T-helper 9 cell (primary cell): ENCODE results near the gene NFIA.

Source experiments
- DNase-seq: peaks from one replicate; pipeline ENCODE4 v3.0.0-alpha.2; 2020

Gene NFIA

DNA sequence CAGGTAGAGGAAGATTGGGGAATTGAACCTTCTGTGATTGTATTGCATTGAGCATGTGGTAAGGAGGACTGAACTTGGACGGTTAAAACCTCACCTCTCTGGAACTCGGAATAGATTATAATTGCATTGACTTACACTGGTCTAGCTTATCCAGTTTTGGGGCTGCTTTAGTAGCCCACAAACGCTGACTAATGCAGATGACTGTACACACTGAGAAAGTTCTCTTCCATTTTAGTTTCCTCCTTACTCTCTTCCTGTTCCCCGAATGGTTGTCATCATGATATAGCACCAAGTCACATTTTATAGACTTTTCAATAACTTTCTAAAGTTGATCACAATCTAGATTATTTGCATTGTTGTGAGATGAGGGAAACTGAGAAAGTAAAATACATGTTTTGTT is 78.2 kb downstream of the NFIA start:
- no peak for DNase-seq

DNA sequence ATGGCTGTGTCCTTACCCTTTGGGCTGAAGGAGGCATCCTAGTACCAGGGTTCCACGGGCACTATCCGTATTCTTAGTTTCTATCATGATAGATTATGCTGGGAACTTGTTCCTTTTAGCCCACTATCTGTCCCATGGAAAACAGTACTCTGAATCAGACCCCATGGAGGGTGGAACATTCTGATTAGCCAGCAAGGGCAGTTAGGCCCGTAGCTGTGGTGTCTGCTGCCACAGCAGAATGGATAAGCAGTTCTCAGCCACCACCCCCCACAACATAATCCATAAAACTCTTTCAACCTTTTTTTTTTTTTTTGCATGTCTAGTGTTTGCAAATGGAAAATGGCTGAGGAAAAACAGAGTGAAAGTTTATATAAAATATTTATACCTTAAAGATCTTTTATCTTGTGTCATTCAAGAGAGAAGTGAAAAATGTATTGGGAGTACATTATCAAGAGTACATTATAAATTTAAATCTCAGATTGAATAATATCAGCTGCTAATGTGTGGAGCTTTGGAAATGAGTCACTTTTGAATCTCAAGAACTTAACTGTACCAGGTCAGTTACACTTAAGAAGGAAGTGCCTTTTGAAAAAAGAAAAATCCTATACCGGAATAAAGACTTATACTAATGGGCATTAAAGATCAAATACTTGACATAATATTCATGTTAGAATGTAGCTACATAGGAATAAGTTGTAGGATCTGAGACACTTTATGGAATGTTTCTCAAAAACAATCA is 80.3 kb downstream of the NFIA start:
- DNase-seq: no peak

GRCh38 chr1:61163355-61163754 is 81.0 kb downstream of the NFIA start:
- DNase-seq: no peak

DNA sequence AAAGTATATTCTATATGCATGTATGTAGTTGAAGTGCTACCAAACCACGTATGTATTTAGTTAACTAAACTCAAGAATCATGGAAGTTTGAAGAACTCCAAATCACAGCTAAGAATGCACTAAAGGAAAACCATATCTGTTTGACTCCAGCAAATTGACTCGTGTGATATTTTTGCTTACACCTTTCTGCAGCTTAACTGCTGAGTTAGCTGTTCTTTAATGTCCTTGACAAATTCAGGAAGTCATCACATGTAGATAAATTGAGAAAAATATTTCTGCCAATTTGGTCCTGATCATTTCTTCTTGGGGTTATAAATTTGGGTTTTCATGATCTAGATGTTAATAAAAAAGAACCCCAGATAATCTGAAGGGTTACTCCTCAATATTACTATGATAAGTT is 83.0 kb downstream of the NFIA start:
- DNase-seq: no peak

DNA sequence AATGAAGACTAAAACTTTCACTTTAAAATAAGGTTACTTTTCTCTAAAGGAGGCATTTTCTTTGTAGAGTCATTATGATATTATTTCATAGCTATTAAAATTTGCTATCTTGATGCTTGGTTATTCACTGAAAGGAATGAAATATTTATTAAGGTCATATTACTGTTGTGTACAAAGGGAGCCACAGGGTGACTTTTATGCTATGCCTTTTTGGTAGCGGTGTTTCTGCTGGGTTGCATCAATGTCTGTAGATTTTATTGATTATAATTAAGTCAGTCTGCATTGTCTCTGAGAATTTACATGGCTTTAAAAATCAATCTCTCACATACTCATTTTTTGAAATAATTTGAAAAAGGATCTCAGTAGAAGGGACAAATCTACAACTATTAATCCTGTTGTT is 84.9 kb downstream of the NFIA start:
- no peak for DNase-seq

DNA sequence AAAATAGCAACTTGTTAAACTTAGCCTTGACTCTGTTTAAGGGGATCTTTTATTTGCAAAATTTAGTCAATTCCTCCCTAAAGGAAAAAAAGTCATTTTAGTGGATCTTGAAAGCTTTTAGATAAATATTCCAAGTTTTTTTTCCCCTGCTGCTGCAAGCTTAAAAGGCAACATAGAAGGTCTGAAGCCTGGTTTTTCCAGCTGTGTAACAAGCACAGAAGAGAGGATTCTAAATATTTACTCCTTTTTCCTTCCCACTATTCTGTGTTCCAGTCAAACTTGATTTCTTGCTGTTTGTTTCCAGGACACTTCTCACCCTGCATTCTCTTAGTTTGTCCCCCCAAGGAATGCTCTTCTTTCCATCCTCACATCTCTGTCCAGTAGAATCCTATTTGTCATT is 86.7 kb downstream of the NFIA start:
- DNase-seq: no peak

DNA sequence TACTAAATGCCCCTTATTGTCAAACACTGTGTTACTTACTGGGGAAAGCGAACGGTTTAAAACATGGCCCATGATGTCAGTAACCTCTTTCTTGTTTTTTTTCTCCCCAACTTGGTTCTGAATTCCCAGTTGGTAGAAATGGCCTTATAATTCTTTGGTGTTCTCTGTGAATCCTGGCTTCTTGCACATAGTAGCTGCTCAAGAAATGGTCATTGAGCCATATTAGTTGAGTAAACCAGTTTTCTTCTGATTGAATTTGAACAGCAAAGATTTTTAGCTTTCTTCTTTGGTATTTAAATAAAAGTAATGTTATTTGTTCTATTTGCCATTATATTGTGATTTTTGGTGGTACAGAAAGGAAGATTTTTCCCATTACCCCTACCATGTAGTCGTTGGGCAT is 87.3 kb downstream of the NFIA start:
- DNase-seq: no peak

DNA sequence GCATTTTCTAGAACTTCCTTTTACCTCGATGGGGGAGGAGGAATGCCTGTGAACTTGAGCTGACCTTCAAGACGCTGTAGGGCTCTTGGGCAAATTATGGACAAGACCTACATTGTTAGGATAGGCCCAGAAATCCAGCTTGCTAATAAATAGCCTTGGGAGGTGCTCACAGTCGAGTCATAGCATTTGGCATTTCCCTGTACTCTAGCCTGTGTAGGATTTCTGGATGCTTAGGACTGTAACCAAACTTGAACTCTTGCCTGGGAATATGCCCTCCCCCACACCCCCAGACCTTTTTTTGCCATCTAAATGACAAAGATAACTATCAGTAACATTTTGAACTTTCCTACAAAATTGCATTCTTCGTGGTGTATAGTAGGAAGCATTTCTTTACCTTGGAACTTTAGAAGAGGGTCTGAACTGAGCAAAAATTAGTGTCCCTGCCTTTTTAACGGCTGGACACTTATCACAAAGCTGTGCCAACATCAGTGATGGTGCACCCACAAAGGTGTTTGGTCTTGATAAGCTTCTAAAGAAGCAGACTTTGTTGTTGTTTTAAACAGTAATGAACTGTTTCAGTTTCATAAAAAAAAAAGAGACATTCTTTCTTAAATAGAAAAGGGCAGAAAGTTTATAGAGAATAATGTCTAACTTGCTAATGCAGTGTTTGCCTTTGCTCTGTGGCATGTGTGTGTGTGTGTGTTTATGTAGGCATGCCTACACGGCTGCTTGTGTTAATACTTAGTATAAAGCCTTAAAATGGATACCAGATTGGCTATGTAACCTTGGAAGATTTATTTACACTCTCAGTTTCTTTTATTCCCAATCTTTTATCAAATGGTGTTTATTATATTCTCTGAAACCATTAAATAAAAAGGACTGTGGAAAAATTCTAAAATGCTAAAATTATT is 88.2 kb downstream of the NFIA start:
- DNase-seq: no peak

DNA sequence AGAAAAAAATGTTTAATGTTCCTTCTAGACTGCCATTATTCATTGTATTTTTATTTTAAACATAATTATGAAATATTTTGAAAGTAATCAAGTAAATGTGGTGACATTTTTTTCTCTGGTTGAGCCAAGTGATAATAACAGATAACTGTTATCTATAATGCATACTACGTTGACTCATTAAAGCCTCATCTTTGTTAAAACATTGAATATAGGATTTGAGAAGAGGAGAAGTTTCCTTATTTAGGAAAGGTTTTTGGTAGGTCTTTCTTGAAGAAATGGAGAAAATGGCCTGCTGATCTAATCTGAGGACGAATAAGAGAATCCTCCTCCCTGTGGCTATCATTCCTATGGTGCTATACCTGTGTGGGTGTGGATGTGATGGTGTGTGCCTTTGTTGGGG is 89.0 kb downstream of the NFIA start:
- no peak for DNase-seq

DNA sequence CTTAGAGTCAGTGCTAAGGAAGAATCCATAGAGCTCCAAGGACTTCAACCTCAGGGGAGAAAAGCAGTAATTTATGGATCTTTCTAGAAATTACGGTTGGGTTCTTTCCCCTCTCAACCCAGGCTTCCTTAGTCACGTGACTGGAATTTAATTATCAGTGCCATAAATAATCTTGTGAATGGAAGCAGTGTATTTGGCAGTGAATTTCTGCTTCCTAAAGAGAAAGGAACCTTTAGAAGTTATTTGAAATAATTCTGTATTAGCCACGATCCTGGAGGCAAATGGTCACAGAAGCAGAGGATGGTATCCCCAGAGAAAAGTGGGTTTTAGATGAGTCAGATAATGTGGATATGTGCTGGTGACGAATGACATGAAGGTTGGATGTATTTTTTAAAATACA is 89.6 kb downstream of the NFIA start:
- DNase-seq: no peak

DNA sequence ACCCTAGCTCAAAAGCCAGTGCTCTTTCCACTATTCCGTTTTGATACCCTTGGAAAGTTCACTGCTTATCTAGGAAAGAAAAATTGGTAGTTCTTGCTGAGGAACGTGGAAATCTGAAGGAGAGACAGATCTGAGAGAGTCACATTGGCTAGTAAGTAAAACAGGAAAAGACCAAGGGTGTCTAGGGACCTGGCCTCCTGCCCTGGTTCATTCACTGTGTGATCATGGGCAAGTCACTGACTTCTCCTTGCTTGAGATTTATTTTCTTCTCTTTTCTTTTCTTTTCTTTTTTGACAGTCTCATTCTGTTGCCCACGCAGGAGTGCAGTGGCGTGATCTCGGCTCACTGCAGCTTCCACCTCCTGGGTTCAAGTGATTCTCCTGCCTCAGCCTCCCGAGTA is 90.8 kb downstream of the NFIA start:
- DNase-seq: no peak

DNA sequence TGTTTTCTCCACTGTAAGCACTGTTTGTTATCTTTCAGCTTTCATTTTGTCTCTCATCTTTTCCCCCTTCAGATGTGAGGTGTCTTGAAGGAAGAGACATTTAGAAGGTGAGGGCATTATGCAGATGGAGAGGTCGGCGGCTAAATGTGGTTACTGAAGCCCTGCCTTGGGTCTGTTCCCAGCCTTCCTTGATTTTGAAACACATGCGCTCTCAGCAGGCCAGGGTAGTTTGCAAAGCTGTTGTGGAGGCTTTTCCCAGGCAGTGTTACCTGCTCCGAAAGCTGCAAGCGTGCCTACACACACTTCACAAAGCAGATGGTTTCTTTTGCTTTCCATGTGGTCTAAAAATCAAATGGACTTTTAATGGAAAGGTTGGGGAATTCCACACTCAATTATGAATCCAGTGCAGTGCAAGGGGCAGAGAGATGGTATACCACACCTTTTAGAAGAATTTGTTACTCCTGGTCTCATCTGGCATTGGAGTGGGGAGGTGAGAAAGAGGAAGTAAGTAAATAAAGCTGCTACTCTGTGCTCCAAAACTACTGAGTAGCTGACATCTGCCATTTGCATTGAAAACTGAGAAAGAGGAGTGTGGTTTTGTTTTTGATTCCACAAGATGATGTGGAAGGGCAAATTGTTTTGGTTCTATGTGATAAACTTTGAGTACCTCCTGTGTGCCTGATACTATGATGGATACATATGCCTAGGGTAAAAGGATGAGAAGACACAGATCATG is 91.9 kb downstream of the NFIA start:
- no peak for DNase-seq

- no peak for DNase-seq
Measured at GRCh38 chr1:61175976-61176375, 93.6 kb downstream of the NFIA start.

- DNase-seq: no peak
Measured at GRCh38 chr1:61181067-61182038, 99.0 kb downstream of the NFIA start.

- DNase-seq: no peak
Measured at GRCh38 chr1:61182049-61182448, 99.7 kb downstream of the NFIA start.

GRCh38 chr1:61182480-61182879 is 100.1 kb downstream of the NFIA start:
- DNase-seq: no peak

- DNase-seq: no peak
Measured at GRCh38 chr1:61183471-61184039, 101.2 kb downstream of the NFIA start.

- no peak for DNase-seq
Measured at GRCh38 chr1:61184040-61184713, 101.8 kb downstream of the NFIA start.

GRCh38 chr1:61184714-61185106 is 102.3 kb downstream of the NFIA start:
- no peak for DNase-seq

DNA sequence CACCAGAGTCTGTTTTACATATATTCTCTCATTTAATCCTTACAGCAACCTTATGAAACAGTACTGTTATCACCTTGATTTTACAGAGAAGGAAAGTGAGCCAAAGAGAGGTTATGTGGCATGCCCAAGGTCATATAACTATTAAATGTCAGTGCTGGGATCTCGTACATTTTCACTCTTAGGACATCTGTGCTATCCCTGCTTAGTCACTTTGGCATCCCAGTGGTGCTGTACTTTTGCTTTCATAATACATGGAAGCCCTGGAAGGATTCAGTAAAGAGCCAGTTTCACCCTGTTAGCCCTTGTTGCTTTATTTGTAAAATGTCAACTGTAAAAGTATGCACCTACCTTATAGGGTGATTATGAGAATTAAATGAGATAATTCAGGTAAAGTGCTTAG is 104.4 kb downstream of the NFIA start:
- no peak for DNase-seq

GRCh38 chr1:61187352-61188086 is 105.2 kb downstream of the NFIA start:
- no peak for DNase-seq
